ENCODE measurements around the gene ACSM4. TPM values are rescaled to one million over a fixed set of nuclear protein-coding genes. Genes with fewer than 3 reads are reported as not detected.

Gene ACSM4
- total RNA-seq, 1 experiment from 2014 or later: not detected

- H3K9me3 Mint-ChIP-seq: 0 out of 2 replicates have a peak, but pooled peaks cover 3% of the 10 kb centered on the region
- no peaks in the 10 kb centered on the region for H3K36me3 Mint-ChIP-seq
- POLR2A ChIA-PET: no interaction called here
- no peak for ATAC-seq
- DNase-seq (ENCODE audit: low spot score): no peak
- H3K4me1 Mint-ChIP-seq: peaks cover 9% of the 10 kb centered on the region
- no peak for TF ChIP-seq ZNF423 (CRISPR knock-in tag; IDR thresholded peaks at IDR 0.05)
- TF ChIP-seq AFF4 (CRISPR knock-in tag; IDR thresholded peaks at IDR 0.05; ENCODE audit: borderline replicate concordance): no peak
- no peak for TF ChIP-seq CREB1 (CRISPR knock-in tag; IDR thresholded peaks at IDR 0.05)
- no peak for TF ChIP-seq ZNF219 (CRISPR knock-in tag; IDR thresholded peaks at IDR 0.05; ENCODE audit: borderline replicate concordance)
- TF ChIP-seq ZNF671 (CRISPR knock-in tag; IDR thresholded peaks at IDR 0.05): no peak
- TF ChIP-seq JAZF1 (CRISPR knock-in tag; IDR thresholded peaks at IDR 0.05): no peak
- TF ChIP-seq ZBTB43 (CRISPR knock-in tag; IDR thresholded peaks at IDR 0.05): no peak
- no peak for TF ChIP-seq ETV6 (CRISPR knock-in tag; IDR thresholded peaks at IDR 0.05)
- TF ChIP-seq EMX1 (CRISPR knock-in tag; IDR thresholded peaks at IDR 0.05): no peak
- no peak for TF ChIP-seq TEAD4 (CRISPR knock-in tag; IDR thresholded peaks at IDR 0.05)
- TF ChIP-seq IRF1 (CRISPR knock-in tag; IDR thresholded peaks at IDR 0.05): no peak
- TF ChIP-seq NR2C2 (CRISPR knock-in tag; IDR thresholded peaks at IDR 0.05): no peak
- TF ChIP-seq FOXJ3 (CRISPR knock-in tag; IDR thresholded peaks at IDR 0.05; ENCODE audit: borderline replicate concordance): no peak
- no peak for TF ChIP-seq RELA (CRISPR knock-in tag; IDR thresholded peaks at IDR 0.05; ENCODE audit: borderline replicate concordance)
- H3K4me3 Mint-ChIP-seq: no peak overlapping the region
- H3K27ac Mint-ChIP-seq: no peak overlapping the region
- CTCF ChIA-PET: no interaction called here
- H3K27me3 Mint-ChIP-seq (ENCODE audit: low read depth): no peaks in the 10 kb centered on the region
Observed at GRCh38 chr12:7303230-7303629, 642 bp upstream of the ACSM4 start.

GRCh38 chr12:7304456-7304855 lies 584 bp downstream of the ACSM4 start:
- Mint-ChIP-seq H3K4me1 (peaks cover 9% of the 10 kb centered on the region), H3K36me3 (no peaks in the 10 kb centered on the region), H3K4me3 (no peak overlapping the region), H3K9me3 (no peaks in the 10 kb centered on the region), H3K27me3 (ENCODE audit: low read depth) (no peaks in the 10 kb centered on the region), H3K27ac (no peak overlapping the region)
- no peak for DNase-seq (ENCODE audit: low spot score)
- ATAC-seq: no peak
- CTCF ChIA-PET: interaction anchor here (0.7 kb wide), 1 partner anchor 528 kb away, joined by 3 read pairs; no protein-coding TSS in a partner anchor
- POLR2A ChIA-PET: no interaction called here
- no peak for TF ChIP-seq CBFB (CRISPR knock-in tag; IDR thresholded peaks at IDR 0.05; ENCODE audit: low read depth)
- TF ChIP-seq ARID4B (CRISPR knock-in tag; IDR thresholded peaks at IDR 0.05; ENCODE audit: borderline replicate concordance): no peak
- no peak for TF ChIP-seq GABPB1 (CRISPR knock-in tag; IDR thresholded peaks at IDR 0.05)

Measured in WTC11 (cell line).